SK-N-SH (cell line): Measurements from ENCODE around the gene PAGE1. TPM values are rescaled to one million over a fixed set of nuclear protein-coding genes. Genes with fewer than 3 reads are reported as not detected.

ENCODE experiments used
- CTCF ChIA-PET: fragments of 300-600, 350-600 bp; formaldehyde crosslinking; extraction: SDS; loops from one replicate; lab custom pipeline; 2021; lab: Yijun Ruan, JAX
- POLR2A ChIA-PET: fragments of 350-600 bp; sonication (Branson Sonifier 250); formaldehyde crosslinking; extraction: SDS; loops from one replicate; lab custom pipeline; 2020; ENCODE audit warnings: antibody characterized with exemption, inconsistent platforms; lab: Yijun Ruan, JAX
- DNase-seq: peaks from one replicate; pipeline ENCODE4 v3.0.0; 2012
- H2AFZ ChIP-seq: fragments of 200-600 bp; sonication (generic); 2 replicates; pipeline ENCODE4 v1.8.1; 2016; ENCODE audit warnings: antibody characterized with exemption, mild to moderate bottlenecking, low read depth
- H3F3A ChIP-seq: fragments of 200-600 bp; sonication (generic); replicated peaks from 2 replicates; pipeline ENCODE3; 2016; ENCODE audit warnings: antibody characterized with exemption, mild to moderate bottlenecking; ENCODE audit not compliant: insufficient read depth
- H3K27ac ChIP-seq, 2 experiments: fragments of 200-500 bp in 1 of 2; fragments of 200-600 bp in 1 of 2; sonication (Bioruptor generic) in 1 of 2; sonication (generic), shearing (Covaris generic) in 1 of 2; 2 replicates each; pipeline versions ENCODE4 v1.5.1 to v1.6.1; 2014 to 2016; ENCODE audit warnings: low read depth in 2 of 2, inconsistent platforms in 1 of 2, low read length in 1 of 2, mild to moderate bottlenecking in 1 of 2, mixed read lengths in 1 of 2
- H3K27me3 ChIP-seq: fragments of 200-600 bp; sonication (generic), shearing (Covaris generic); 2 replicates; pipeline ENCODE4 v1.6.1; 2016; ENCODE audit warnings: mixed run types; ENCODE audit not compliant: insufficient read depth
- H3K36me3 ChIP-seq, 2 experiments: fragments of 200-500 bp in 1 of 2; fragments of 200-600 bp in 1 of 2; sonication (Bioruptor generic) in 1 of 2; sonication (generic) in 1 of 2; replicated peaks in 1 of 2; 2 replicates each; pipeline versions ENCODE3 to v1.5.1; 2014 to 2016; ENCODE audit warnings: low read length in 1 of 2, mild to moderate bottlenecking in 1 of 2; ENCODE audit not compliant: insufficient read depth in 2 of 2, control insufficient read depth in 1 of 2
- H3K4me1 ChIP-seq, 2 experiments: fragments of 200-500 bp in 1 of 2; fragments of 200-600 bp in 1 of 2; sonication (Bioruptor generic) in 1 of 2; sonication (generic), shearing (Covaris generic) in 1 of 2; 2 replicates each; pipeline versions ENCODE4 v1.5.1 to v1.6.1; 2014 to 2016; ENCODE audit warnings: low read depth in 1 of 2, low read length in 1 of 2, mixed run types in 1 of 2; ENCODE audit not compliant: insufficient read depth in 2 of 2, control insufficient read depth in 1 of 2
- H3K4me2 ChIP-seq: fragments of 200-600 bp; sonication (generic), shearing (Covaris generic); 2 replicates; pipeline ENCODE4 v1.6.1; 2017; ENCODE audit warnings: mixed run types
- H3K4me3 ChIP-seq, 2 experiments: fragments of 200-500 bp in 1 of 2; fragments of 200-600 bp in 1 of 2; sonication (Bioruptor generic) in 1 of 2; sonication (generic), shearing (Covaris generic) in 1 of 2; 2 replicates each; pipeline versions ENCODE4 v1.5.1 to v1.8.1; 2014 to 2016; ENCODE audit warnings: low read depth in 2 of 2, inconsistent platforms in 1 of 2, low read length in 1 of 2, mild to moderate bottlenecking in 1 of 2, mixed read lengths in 1 of 2, moderate library complexity in 1 of 2
- H3K79me2 ChIP-seq: fragments of 200-600 bp; sonication (generic); 2 replicates; pipeline ENCODE4 v1.8.1; 2017; ENCODE audit warnings: mild to moderate bottlenecking; ENCODE audit not compliant: insufficient read depth
- H3K9ac ChIP-seq: fragments of 200-600 bp; sonication (generic); 2 replicates; pipeline ENCODE4 v1.6.1; 2017; ENCODE audit warnings: mixed run types
- H3K9me2 ChIP-seq: fragments of 200-600 bp; sonication (generic); 2 replicates; pipeline ENCODE4 v1.6.1; 2017; ENCODE audit warnings: mixed run types
- H3K9me3 ChIP-seq: fragments of 200-600 bp; sonication (generic); 2 replicates; pipeline ENCODE4 v1.6.1; 2017; ENCODE audit warnings: mixed run types, mild to moderate bottlenecking, moderate library complexity
- H4K20me1 ChIP-seq: fragments of 200-600 bp; sonication (generic); 2 replicates; pipeline ENCODE4 v1.6.1; 2017; ENCODE audit warnings: mild to moderate bottlenecking, mixed run types; ENCODE audit not compliant: insufficient read depth
- EP300 ChIP-seq, 2 experiments: IDR thresholded peaks; 2 replicates each; pipeline versions ENCODE4 v1.4.0 to v1.6.1; 2012; ENCODE audit warnings: borderline replicate concordance in 1 of 2, low read depth in 1 of 2, low read length in 1 of 2
- GABPA ChIP-seq: IDR thresholded peaks from 2 replicates; pipeline ENCODE4 v1.4.0; 2012; ENCODE audit warnings: low read depth, mild to moderate bottlenecking
- GATA2 ChIP-seq: sonication (generic); formaldehyde crosslinking; IDR thresholded peaks from 2 replicates; pipeline ENCODE4 v1.5.0; 2020; ENCODE audit warnings: mild to moderate bottlenecking, missing genetic modification reagents
- IRF3 ChIP-seq: fragments of 150-350 bp; IDR thresholded peaks from 2 replicates; pipeline ENCODE4 v1.6.1; 2016; ENCODE audit warnings: mild to moderate bottlenecking, low read depth, low read length
- NFIC ChIP-seq: IDR thresholded peaks from 2 replicates; pipeline ENCODE4 v1.4.0; 2012; ENCODE audit warnings: borderline replicate concordance
- PBX3 ChIP-seq: IDR thresholded peaks from 2 replicates; pipeline ENCODE4; 2012
- RAD21 ChIP-seq: IDR thresholded peaks from 2 replicates; pipeline ENCODE4 v1.6.1; 2012; ENCODE audit warnings: mild to moderate bottlenecking, low read length
- TCF12 ChIP-seq: IDR thresholded peaks from 2 replicates; pipeline ENCODE4 v1.4.0; 2012
- USF2 ChIP-seq: fragments of 150-350 bp; IDR thresholded peaks from 2 replicates; pipeline ENCODE4 v1.6.1; 2017; ENCODE audit warnings: antibody characterized with exemption, low read length, low read depth, borderline replicate concordance
- WGBS: methylation state at CpG from one replicate; pipeline ENCODE4 v1.1.6; 2017; ENCODE audit warnings: low lambda C conversion rate; 5-methylcytosine and 5-hydroxymethylcytosine counted together
- polyA plus RNA-seq, 3 experiments: library from polyadenylated mRNA; depleted of rRNA; stranded (reverse); fragments of >200 nt; gene quantifications; 2 replicates each; pipeline ENCODE4 v1.2.3, GENCODE V29; 2012

PAGE1 gene
- polyA plus RNA-seq, 1 of the 3 experiments (the other 2 are of a cell fraction), result 0.54 TPM

GRCh38 chrX:49727847-49728246 is 32.1 kb upstream of the PAGE1 start (continued):
- TF ChIP-seq GATA2 (CRISPR knock-in tag), result no peak
- no peak for TF ChIP-seq IRF3
- TF ChIP-seq NFIC, result no peak
- no peak for TF ChIP-seq RAD21
- no peak for TF ChIP-seq USF2
- TF ChIP-seq TCF12, result no peak
- TF ChIP-seq PBX3, result no peak

GRCh38 chrX:49726966-49727365 is 31.2 kb upstream of the PAGE1 start:
- H3K36me3 ChIP-seq, result no peaks in the 10 kb centered on the region
- no peaks in the 10 kb centered on the region for H3K9me2 ChIP-seq
- H3K27me3 ChIP-seq, result no peaks in the 10 kb centered on the region
- no peak overlapping the region for H3K4me2 ChIP-seq
- H3K4me3 ChIP-seq, result no peak overlapping the region
- H2AFZ ChIP-seq, result no peak overlapping the region
- no peak for DNase-seq
- no peaks in the 10 kb centered on the region for H3K4me1 ChIP-seq
- no peaks in the 10 kb centered on the region for H3K9me3 ChIP-seq
- TF ChIP-seq RAD21 (no peak), TCF12 (no peak), PBX3 (no peak), EP300 (IDR thresholded peaks at IDR 0.05; ENCODE audit: borderline replicate concordance in 1 of 2, low read depth in 1 of 2, low read length in 1 of 2) (no peak), GABPA (no peak), GATA2 (CRISPR knock-in tag) (no peak)
- POLR2A ChIA-PET, result no interaction called here
- H3K79me2 ChIP-seq, result no peaks in the 10 kb centered on the region
- no peaks in the 10 kb centered on the region for H4K20me1 ChIP-seq
- no peaks in the 10 kb centered on the region for H3F3A ChIP-seq
- CTCF ChIA-PET, result no interaction called here
- H3K9ac ChIP-seq, result no peak overlapping the region
- 40% methylated on average over 1 of the region's 5 CpGs for WGBS
- no peak overlapping the region for H3K27ac ChIP-seq
